Fibroblast of lung (primary cell): ENCODE results near the gene SH3D19. TPM values are rescaled to one million over a fixed set of nuclear protein-coding genes. Genes with fewer than 3 reads are reported as not detected.

Source experiments
- DNase-seq, 2 donors: peaks; one replicate each; pipeline versions ENCODE4 v3.0.0 to v3.0.0-alpha.2; 2010; ENCODE audit warnings: low read depth in 2 of 2
- H2AFZ ChIP-seq: 2 replicates; pipeline ENCODE4 v1.5.1; 2012; ENCODE audit warnings: low read length, control low read depth, inconsistent platforms
- H3K27ac ChIP-seq: 2 replicates; pipeline ENCODE4 v1.5.1; 2011; ENCODE audit warnings: low read length, control low read depth; ENCODE audit not compliant: insufficient read depth
- H3K27me3 ChIP-seq: 2 replicates; pipeline ENCODE4 v1.5.1; 2011; ENCODE audit warnings: mild to moderate bottlenecking, low read length; ENCODE audit not compliant: control insufficient read depth, insufficient read depth
- H3K36me3 ChIP-seq: 2 replicates; pipeline ENCODE4 v1.5.1; 2011; ENCODE audit warnings: low read length; ENCODE audit not compliant: control insufficient read depth, insufficient read depth
- H3K4me1 ChIP-seq: 2 replicates; pipeline ENCODE4 v1.5.1; 2011; ENCODE audit warnings: low read length; ENCODE audit not compliant: control insufficient read depth, insufficient read depth; ENCODE audit errors: extremely low read depth
- H3K4me2 ChIP-seq: 2 replicates; pipeline ENCODE4 v1.5.1; 2011; ENCODE audit warnings: low read length, control low read depth; ENCODE audit not compliant: insufficient read depth; ENCODE audit errors: extremely low read depth
- H3K4me3 ChIP-seq, 4 experiments: fragments of 200-600 bp in 1 of 4; sonication (generic) in 1 of 4; replicated peaks in 1 of 4; 2 replicates each; pipeline ENCODE4 v1.5.1; 2011 to 2016; ENCODE audit warnings: low read length in 4 of 4, low read depth in 3 of 4, mild to moderate bottlenecking in 3 of 4, control low read depth in 2 of 4, inconsistent platforms in 1 of 4, mixed read lengths in 1 of 4; ENCODE audit not compliant: insufficient read depth in 1 of 4; ENCODE audit errors: control extremely low read depth in 1 of 4
- H3K79me2 ChIP-seq: 2 replicates; pipeline ENCODE4 v1.5.1; 2012; ENCODE audit warnings: mild to moderate bottlenecking, low read length, inconsistent platforms; ENCODE audit not compliant: control insufficient read depth, insufficient read depth
- H3K9ac ChIP-seq: 2 replicates; pipeline ENCODE4 v1.5.1; 2011; ENCODE audit warnings: mild to moderate bottlenecking, low read length, control low read depth; ENCODE audit not compliant: insufficient read depth
- H3K9me3 ChIP-seq: 2 replicates; pipeline ENCODE4 v1.5.1; 2012; ENCODE audit warnings: low read depth, low read length; ENCODE audit not compliant: control insufficient read depth, insufficient read depth
- H4K20me1 ChIP-seq: 2 replicates; pipeline ENCODE4 v1.5.1; 2011; ENCODE audit warnings: low read length; ENCODE audit not compliant: control insufficient read depth, insufficient read depth; ENCODE audit errors: extremely low read depth
- EZH2 ChIP-seq: IDR thresholded peaks from 2 replicates; pipeline ENCODE4 v1.5.1; 2012; ENCODE audit warnings: low read length, control low read depth, mild to moderate bottlenecking; ENCODE audit errors: missing control alignments
- polyA plus RNA-seq, 2 donors: library from polyadenylated mRNA; depleted of rRNA in 1 of 2; stranded (reverse) in 1 of 2; unstranded in 1 of 2; fragments of >200 nt; gene quantifications; 2 replicates each; pipeline ENCODE4 v1.2.1, GENCODE V29; 2011 to 2012; ENCODE audit warnings: missing spikeins in 1 of 2
- total RNA-seq: library from RNA; depleted of rRNA; stranded (reverse); fragments of >200 nt; gene quantifications from 2 replicates; pipeline ENCODE4 v1.2.1, GENCODE V29; 2014
- TF ChIP-seq, protein P1 (sequence below), 2 donors: IDR thresholded peaks in 1 of 2; conservative IDR thresholded peaks in 1 of 2; 1 replicate in 1 of 2; 2 replicates in 1 of 2; pipeline ENCODE4 v1.5.1; 2011 to 2012; ENCODE audit warnings: low read length in 2 of 2, control low read depth in 1 of 2, inconsistent platforms in 1 of 2, low read depth in 1 of 2, mild to moderate bottlenecking in 1 of 2

The SH3D19 gene
- total and polyA plus RNA-seq, 2 donors (not counting 1 experiment from before 2014, with no cell fraction given) = 31.4 to 41.3 TPM

- Histone ChIP-seq H3K36me3 (no peaks in the 10 kb centered on the region), H3K27ac (no peak overlapping the region), H3K4me2 (no peak overlapping the region), H3K9me3 (no peaks in the 10 kb centered on the region), H2AFZ (no peak overlapping the region), H3K4me1 (no peaks in the 10 kb centered on the region), H3K79me2 (no peaks in the 10 kb centered on the region), H4K20me1 (no peaks in the 10 kb centered on the region), H3K9ac (no peak overlapping the region), H3K4me3 (no peak overlapping the region), H3K27me3 (no peaks in the 10 kb centered on the region)
- peak in 1 of 2 donors; percentile 29 for DNase-seq
- TF ChIP-seq EZH2 = no peak
- TF ChIP-seq, protein P1, sequence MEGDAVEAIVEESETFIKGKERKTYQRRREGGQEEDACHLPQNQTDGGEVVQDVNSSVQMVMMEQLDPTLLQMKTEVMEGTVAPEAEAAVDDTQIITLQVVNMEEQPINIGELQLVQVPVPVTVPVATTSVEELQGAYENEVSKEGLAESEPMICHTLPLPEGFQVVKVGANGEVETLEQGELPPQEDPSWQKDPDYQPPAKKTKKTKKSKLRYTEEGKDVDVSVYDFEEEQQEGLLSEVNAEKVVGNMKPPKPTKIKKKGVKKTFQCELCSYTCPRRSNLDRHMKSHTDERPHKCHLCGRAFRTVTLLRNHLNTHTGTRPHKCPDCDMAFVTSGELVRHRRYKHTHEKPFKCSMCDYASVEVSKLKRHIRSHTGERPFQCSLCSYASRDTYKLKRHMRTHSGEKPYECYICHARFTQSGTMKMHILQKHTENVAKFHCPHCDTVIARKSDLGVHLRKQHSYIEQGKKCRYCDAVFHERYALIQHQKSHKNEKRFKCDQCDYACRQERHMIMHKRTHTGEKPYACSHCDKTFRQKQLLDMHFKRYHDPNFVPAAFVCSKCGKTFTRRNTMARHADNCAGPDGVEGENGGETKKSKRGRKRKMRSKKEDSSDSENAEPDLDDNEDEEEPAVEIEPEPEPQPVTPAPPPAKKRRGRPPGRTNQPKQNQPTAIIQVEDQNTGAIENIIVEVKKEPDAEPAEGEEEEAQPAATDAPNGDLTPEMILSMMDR (conservative IDR thresholded peaks at IDR 0.05 in 1 of 2, IDR thresholded peaks at IDR 0.05 in 1 of 2; ENCODE audit: low read depth in 1 of 2, low read length in 2 of 2) = no peak
These were observed 31.1 kb upstream of the SH3D19 start for GRCh38 chr4:151356510-151356909.

DNA sequence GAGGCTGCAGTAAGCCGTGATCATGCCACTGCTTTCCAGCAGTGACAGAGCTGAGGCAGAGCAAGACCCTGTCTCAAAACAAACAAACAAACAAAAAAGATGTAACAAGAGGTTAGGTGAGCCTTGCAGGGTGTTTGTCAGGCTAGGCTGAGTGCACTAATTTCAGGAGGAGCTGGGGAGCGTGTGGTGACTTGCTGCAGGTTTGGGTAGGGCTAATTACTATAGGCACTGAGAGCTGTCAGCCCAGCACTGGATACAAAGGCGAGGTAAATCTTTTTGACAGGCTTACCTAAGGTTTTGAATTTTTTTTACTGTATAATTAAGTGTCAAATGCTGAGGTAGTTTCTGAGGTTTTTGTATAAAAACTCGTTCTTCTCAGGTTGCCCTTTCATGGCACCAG lies 29.8 kb upstream of the SH3D19 start:
- Histone ChIP-seq H3K4me1 (no peaks in the 10 kb centered on the region), H2AFZ (no peak overlapping the region), H4K20me1 (no peaks in the 10 kb centered on the region), H3K9me3 (no peaks in the 10 kb centered on the region), H3K9ac (no peak overlapping the region), H3K27ac (no peak overlapping the region), H3K79me2 (no peaks in the 10 kb centered on the region), H3K36me3 (no peaks in the 10 kb centered on the region), H3K27me3 (no peaks in the 10 kb centered on the region), H3K4me3 (no peak overlapping the region), H3K4me2 (no peak overlapping the region)
- no peak for DNase-seq
- TF ChIP-seq, protein P1 (conservative IDR thresholded peaks at IDR 0.05 in 1 of 2, IDR thresholded peaks at IDR 0.05 in 1 of 2; ENCODE audit: low read depth in 1 of 2, low read length in 2 of 2) = no peak
- no peak for TF ChIP-seq EZH2

DNA sequence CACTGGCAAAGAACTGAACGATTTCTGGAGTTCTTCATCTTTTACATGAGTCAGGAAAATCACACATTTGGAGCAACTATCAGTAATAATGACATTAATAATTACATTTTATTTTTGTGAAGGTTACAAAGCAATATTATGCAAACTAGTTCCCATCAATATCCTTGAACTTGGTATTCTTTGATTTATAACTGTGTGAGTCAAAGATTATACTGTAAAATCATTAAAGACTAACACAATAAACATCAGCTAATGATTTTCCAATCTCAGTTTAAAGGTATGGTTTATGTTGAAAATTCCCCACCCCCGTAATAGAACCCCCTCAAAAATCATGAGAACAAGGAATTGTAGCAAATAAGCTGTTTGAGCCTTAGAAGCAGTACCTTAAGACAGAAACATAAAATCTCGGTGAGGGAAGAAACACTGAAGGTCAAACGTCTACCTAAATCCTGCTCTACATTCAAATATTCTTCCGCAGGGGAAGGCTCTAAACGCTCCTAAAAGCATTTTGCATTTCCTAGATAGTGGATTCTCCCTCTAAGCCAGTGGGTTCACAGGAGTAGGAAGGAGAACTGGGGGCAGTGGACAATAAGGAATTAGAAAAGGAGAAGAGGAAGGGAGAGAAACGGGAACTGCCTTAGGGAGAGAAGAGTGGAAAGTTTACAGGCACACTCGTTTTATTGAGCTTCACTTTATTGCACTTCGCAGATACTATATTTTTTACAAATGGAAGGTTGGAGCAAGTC lies 22.3 kb upstream of the SH3D19 start:
- H2AFZ ChIP-seq = no peak overlapping the region
- H3K27ac ChIP-seq = no peak overlapping the region
- H3K9ac ChIP-seq = no peak overlapping the region
- TF ChIP-seq, protein P1 (conservative IDR thresholded peaks at IDR 0.05 in 1 of 2, IDR thresholded peaks at IDR 0.05 in 1 of 2; ENCODE audit: low read depth in 1 of 2, low read length in 2 of 2) = no peak
- TF ChIP-seq EZH2 = no peak
- peaks cover 3% of the 10 kb centered on the region for H3K27me3 ChIP-seq
- H3K36me3 ChIP-seq = no peaks in the 10 kb centered on the region
- no peak overlapping the region for H3K4me2 ChIP-seq
- DNase-seq = no peak
- no peaks in the 10 kb centered on the region for H3K79me2 ChIP-seq
- H3K4me3 ChIP-seq = no peak overlapping the region
- H3K9me3 ChIP-seq = no peaks in the 10 kb centered on the region
- no peaks in the 10 kb centered on the region for H3K4me1 ChIP-seq
- no peaks in the 10 kb centered on the region for H4K20me1 ChIP-seq
